ENCODE measurements around the gene MAD1L1.

Gene MAD1L1

DNA sequence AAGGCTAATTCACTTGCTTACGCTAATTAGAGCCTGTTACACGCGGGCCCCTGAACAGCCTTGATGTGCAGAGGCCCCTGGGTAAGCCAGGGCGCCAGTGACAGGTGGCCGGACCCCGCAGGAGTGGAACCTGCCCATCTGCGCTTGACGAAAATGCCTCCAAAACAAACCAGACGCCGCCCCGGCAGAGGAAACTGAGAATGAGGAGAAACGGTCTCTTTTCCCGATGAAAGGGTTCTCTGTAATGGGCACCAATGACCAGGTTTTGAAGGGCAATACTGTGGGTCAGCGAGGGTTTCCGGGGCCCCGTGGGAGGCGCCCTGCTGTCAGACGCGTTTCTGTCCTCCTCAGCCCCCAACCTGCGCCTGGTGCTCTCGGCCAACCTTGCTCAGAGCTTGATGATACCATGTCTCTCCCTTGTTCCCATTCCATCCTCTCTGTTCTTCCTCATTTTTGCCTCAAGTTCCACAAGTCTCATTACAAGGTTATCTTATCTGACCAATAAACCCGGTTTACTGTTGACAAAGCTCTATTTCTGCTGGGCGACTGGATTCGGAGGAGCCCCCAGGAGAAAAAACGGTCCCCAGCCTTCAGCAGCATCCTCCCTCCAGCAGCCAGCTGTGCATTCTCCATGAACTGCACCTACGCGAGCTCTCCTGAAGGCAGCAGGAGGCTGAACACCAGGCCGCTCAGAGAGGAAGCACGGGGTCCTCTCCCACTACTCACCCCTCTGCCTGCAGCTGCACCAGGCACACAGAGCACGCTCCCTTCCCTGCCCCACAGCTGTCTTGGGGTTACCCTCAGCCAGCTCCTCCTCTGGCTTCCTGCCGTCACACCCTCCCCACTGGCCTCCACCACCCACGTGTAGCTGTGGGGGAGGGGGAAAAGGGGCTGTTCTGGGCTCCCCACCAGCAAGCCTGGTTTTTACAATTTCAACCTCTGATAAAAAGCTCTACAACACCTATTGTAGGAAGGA is 202.0 kb downstream of the MAD1L1 start:
- DNase-seq (ENCODE audit: low read depth), result no peak

DNA sequence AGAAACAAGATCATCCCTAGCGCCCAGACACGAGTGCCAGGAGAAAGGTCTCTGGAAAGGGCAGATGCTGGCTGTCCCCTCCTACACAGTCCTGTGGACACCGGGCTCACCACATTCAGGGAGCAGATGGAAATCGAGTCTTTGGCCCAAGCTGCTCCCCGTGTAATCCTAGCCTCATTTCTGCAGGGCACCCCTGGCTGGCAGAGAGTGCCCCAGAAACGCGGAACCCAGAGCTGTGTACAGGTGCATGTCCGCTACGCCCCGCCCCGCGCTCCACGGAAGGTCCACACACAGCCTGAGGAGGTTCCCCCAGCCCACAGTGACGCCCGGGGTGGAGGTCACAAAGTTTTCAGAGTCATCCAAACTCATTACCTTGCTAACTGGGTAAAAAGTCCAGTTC is 202.8 kb downstream of the MAD1L1 start:
- DNase-seq (ENCODE audit: low read depth), result no peak

DNA sequence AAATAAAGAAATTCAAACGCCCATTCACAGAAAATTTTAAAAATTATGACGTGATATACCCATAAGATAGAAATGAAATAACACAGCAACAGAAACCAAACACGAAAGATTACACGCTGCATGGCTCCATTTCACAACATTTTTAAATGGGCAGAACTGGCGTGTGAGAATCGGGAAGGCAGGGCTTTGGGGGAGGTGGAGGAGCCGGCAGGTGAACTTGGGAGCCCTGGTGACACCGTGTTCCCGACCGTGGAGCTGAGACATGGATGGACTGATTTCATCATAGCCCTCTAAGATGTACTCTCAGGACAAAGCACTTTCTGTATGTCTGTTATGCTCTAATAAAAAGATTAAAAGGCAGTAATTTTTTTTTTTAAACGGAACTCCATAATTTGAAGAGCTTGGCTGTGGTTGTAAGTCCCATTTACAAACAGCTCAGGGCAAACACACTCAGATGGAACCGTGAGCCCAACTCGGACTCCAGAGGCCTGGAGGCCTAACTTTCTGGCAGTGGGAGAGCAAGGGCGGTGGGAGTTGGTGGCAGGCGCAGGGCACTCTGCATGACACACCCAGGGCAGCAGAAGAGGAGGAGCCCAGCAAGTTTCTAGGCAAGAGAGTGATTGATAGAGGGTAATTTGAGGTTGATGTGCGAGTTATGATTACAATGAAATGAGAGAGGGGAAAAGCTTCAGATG is 203.4 kb downstream of the MAD1L1 start:
- DNase-seq (ENCODE audit: low read depth), result no peak

DNA sequence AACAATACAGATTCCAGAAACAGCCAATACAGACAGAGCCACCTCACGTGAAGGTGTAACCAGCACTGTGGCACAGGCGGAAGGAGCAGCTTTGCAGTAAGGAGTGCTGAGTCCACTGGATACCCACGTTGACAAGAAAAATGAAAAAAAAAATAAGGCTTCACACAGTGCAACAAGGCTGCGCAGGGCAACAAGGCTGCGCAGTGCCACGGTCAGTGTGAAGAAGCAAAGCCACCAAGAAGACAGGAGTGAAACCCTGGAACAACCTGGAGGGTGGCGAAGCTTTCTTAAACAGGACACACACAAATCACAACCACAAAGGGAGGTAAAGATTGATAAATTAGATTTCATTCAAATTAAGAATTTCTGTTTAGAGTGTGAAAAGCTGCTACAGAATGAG is 204.0 kb downstream of the MAD1L1 start:
- DNase-seq (ENCODE audit: low read depth), result no peak

DNA sequence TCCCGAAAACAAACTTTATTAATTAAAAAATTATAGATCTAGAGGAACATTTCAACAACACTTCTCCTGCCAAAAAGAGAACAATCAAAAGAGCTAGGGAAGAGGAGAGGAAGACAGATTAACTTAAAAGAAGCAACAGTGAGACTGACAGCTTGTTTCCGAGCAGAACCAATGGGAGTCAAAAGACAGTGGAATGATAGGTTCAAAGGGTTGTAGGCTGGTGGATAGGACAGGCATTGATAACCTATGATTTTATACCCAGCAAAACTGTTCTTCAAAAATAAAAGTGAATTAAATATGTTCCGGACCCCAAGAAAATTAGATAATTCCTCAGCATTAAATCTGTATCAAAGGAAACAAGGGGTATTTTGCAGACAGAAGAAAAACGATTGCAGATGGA is 207.6 kb downstream of the MAD1L1 start:
- no peak for DNase-seq (ENCODE audit: low read depth)

DNA sequence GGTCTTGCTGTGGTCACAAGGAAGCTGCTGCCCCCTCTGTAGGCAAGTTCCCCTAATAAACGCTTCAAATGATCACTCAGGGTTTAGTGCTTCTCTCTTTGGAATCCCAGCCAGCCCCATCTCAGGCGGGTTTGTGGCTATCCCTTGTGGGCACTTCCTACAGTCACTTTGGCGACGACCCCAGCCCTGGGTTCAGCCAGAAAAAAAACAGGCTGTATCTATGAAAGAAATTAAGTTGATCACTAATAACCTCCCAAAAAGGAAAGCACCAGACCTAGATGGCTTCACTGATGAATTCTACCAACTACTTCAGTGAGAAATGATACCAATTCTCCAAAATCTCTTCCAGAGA is 208.2 kb downstream of the MAD1L1 start:
- no peak for DNase-seq (ENCODE audit: low read depth)

DNA sequence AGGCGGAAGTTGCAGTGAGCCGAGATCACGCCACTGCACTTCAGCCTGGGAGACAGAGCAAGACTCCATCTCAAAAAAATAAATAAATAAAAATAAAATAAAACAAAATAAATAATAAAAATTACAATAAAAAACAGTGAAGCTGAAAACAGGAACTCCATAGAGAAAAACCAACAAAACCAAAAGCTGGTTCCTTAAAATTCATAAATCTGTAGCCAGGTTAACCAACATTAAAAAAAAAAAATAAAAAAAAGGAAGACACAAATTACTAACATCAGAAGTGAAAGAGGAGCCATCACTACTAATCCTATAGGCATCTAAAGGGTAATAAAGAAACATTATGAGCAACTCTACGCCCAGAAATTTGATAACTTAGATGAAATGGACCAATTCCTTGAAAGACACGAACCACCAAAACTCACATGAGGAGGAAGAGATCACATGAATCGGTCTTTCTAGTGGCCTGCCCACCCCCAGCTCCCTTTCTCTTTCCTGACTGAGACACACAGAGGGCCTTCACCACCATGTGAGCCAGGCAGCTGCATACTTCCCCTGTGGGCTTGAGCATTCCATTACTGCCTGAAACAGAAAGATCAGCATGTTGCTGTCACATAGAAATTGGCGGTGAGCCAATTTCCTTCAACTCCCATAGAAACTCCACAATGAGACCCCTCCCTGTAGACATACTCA is 208.7 kb downstream of the MAD1L1 start:
- no peak for DNase-seq (ENCODE audit: low read depth)

DNA sequence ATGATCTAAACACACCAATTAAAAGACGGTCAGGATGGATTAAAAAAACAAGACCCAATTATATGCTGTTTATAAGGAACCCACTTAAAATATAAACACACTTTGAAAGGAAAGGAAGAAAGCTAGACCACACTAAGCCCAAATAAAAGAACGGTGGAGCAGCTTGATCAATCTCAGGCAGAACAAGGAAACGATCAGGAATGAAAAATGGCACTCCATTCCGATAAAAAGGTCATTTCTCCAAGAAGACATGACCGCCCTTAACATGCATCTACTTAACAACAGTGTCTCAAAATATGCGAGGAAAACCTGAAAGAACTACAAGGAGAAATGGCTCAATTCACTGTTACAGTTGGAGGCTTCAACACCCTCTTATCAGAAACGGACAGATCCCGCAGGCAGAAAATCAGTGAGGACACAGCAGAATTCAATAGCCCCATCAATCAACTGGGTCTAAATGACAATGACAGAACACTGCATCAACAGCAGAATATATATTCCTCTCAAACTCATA is 210.0 kb downstream of the MAD1L1 start:
- no peak for DNase-seq (ENCODE audit: low read depth)

DNA sequence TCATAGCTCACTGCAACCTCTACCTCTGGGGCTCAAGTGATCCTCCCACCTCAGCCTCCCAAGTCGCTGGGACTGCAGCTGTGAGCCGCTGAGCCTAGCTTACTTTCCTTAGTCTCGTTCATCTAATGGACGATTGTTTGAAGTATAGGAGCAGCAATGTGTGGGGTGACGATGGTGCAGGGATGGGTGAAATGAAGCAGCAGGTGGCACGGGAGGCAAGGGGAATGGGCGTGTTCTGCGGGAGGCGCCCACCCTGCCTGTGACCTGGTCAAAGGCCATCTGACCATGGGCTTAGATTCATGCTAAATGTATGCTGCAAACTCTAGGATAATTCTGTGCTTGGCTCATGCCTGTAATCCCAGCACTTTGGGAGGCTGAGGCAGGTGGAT is 210.7 kb downstream of the MAD1L1 start:
- DNase-seq (ENCODE audit: low read depth), result no peak

DNA sequence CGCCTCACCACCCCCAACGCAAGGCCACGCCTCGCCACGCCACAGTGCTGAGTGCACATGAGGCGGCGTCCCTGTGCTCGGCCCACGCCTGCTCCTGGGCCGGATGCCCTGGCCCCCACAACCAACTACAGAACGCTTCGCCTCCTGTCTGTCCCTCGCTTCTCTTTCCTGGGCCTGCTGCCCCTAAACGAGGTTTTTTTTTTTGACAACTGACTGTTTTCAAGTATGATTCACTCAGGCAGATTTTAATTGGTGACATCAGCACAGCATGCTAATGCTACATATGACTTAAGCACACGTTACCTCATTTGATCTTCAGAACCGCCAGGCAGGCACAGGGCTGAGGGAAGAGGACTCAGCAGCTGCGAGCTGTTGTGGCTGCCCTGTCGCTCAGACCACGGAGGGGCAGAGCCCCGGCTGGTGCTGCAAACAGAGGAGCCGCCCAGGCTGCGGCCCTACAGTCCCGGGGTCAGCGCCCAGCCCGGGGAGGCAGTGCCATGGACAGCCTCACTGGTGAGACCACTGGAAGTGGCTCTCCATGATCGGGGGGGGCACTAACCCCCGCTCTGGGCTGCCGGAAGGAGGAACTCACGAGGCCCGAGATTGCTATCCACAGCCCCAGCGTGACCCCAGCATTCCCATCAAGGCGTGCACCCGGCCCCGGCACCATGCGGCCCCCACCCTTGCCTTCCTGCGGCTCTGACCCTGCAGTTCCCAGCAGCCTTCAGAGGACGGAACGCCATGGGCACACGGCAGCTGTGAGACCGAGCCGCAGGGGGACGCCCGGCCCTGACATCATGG is 212.8 kb downstream of the MAD1L1 start:
- DNase-seq (ENCODE audit: low read depth), result no peak

DNA sequence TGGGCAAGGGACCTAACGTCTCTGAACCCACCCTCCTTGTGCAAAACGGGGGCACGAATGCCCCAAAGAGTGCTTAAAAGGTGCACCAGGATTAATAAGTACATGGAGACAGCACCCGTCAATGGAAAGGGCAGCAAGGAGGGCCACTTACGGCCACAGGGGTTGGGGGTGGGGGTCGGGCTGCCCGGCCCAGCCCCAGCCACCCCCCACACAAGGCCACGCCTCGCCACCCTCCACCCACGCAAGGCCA is 213.4 kb downstream of the MAD1L1 start:
- DNase-seq (ENCODE audit: low read depth), result no peak

DNA sequence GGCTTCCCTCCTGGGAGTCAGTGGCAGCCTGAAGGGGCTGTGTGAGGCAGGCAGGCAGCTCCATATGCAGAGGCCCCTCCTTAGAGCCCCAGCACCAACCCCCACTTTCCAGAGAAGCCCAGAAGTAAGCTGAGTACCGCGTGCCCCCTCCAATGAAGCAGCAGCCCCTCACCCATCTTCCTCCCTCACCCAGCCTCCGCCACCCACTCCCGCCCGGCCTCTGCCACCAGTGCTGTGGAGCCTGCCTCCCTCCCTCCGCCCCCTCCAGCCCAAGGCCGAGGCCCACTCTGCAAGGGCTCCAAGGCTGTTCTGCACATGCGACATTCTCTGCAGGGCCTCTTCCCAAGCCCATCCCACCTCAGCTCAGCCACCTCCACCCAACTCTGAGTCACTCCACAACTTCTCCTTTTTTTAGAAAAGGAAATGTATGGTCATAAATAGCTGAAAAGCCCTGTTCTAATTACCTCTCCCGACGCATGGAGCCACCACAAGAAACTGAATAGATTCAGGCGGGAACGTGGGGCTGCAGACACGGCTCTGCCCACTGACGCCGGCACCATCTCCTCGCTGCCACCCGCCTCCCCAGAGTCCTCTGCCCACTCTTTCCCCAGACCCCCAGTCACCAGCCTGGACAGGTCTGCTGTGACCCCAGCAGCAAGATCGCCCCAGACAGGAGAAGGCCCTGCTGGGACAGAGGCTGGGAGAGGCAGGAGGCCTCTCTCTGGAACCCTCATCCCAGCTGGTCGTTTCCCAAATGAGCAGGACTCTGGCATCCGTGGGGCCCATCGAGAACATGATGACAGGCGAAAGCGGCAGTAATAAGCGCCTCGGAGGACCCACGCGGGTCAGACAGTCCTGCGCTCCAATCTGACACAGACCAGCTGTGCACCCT is 213.9 kb downstream of the MAD1L1 start:
- DNase-seq (ENCODE audit: low read depth), result no peak

DNA sequence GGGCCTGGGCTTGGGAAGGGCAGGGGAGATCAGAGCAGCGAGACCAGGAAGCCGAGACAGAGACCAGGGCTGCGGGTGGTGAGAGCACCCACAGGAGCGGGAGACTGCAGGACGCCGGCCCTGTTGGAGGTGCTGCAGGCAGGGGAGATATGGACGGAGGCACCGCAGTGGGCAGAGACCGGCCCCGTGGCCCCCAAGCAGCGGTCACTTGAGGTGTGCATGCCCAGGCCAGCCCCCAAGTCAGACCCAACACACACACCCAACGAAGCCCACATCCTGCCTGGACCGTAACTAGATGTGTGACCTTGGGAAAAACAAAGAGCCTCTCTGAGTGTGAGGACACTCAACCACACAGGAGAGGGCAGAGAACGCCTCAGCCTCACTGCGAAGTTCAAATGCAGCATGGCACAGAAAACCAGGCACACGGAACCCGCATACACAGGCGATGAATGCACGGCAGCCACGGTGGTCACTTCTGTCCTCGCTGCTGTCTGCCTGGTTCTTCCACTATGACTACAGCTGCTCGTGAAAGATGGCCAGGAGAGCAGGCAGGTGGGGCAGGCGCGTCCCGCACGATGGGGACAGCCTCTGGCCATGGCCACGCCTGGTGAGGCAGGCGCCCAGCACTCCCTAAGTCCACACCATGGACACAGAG is 214.7 kb downstream of the MAD1L1 start:
- DNase-seq (ENCODE audit: low read depth), result no peak

DNA sequence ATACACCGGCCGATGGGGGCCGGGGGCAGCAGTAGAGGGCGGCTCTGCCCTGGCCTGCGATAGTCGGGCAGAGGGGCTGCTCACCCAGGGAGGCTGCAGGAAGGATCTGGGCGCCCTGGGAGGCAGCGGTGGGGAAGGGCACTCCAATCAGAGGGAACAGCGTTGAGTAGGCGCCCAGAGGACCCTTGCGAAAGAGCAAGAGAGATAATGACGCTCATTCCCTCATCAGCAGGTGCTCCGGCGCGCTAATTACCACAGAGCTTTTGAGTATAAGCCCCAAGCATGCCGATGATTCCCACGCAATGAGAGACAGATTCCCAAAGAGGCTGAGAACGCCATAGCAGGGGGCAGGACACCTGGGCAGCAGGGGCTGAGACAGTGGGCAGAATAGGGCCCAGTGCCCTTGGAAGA is 215.3 kb downstream of the MAD1L1 start:
- DNase-seq (ENCODE audit: low read depth), result no peak

DNA sequence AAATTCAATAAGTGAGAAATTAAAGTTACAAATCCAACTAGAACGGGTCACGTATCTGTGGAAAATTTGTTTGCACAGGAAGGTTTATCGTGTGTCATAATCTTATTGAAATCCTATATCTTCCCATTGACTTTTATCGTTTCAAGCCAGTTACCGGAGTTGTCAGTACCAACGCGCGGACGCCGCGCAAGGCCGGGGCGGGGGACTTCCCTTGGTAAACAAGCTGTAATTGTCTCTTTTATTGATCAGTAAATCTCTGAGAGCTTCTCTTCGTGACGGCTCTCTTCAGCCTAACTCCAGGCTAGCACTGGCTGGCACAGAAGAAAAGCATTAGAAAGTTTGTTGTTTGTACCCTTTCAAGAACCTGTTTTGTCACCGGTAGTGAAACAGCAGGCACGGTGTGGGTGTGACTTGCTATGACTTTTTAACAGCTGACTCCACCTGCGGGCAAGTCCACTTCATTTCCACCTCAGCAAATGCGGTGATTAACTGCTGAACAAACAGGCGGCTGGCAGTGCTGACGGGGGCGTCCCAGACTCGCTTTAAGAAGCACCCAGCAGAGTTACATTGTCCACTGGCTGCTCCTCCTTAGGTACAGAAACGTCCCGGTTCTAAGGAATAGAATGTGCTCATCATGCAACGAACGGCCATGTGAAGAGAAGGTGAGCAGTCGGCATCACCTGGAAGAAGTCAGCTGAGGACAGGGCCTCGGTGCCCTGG is 215.8 kb downstream of the MAD1L1 start:
- no peak for DNase-seq (ENCODE audit: low read depth)

DNA sequence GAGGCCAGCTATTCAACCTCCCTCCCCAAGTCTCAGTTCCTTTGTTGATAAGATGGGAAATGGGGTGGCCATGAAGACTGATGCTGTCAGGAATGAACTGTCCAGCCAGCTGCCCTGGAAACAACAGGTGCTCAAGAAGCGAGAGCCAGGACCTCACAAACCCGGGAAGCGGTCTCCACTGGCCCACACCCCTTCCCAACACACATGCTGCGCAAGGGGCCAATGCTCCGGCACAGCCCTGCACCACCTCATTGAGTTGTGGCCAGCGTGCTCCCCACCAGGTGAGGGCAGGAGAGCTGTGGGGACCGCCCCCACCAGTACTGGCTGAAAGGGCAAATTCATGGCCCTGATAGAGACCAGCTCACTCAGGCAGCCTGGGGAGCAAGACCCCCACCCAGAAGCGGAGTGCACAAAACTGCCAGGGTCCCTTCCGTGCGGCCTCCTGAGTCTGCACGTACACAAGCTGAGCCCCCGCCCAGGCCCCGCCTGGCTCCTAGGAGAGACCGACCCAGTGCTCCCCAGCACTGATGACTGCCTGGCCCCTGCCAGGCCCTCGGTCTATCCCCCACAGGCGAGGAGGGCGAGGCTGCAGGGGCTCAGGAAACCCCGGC is 216.6 kb downstream of the MAD1L1 start:
- no peak for DNase-seq (ENCODE audit: low read depth)

DNA sequence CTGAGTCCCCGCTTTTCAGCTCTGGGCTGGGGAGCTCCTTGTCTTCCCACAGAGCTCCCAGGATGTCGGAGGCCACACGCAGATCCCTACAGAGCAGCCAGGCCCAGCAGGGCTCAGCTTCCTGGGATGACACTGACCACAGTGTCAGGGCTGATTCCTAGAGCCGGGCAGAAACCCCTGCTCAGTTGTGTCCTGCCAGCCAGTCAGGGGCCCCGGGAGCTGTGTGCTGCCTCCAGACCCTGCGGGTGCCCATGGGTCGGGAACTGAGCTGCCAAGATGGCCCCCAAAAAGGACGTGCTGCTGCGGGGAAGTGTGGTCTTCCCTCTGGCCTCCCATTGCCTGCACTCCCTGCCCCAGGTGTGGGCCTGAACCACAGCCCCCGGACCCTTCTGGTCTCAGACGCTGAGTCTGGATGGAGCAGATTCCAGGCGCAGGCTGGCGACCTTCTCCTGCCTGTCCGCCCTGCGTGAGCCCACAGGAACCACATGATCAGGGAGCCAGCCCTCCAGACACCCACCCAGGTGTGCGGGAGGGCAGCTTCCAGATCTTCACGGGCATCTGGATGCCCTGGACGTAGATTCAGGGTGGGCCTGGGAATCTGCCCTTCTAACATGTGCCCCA is 217.4 kb downstream of the MAD1L1 start:
- no peak for DNase-seq (ENCODE audit: low read depth)

DNA sequence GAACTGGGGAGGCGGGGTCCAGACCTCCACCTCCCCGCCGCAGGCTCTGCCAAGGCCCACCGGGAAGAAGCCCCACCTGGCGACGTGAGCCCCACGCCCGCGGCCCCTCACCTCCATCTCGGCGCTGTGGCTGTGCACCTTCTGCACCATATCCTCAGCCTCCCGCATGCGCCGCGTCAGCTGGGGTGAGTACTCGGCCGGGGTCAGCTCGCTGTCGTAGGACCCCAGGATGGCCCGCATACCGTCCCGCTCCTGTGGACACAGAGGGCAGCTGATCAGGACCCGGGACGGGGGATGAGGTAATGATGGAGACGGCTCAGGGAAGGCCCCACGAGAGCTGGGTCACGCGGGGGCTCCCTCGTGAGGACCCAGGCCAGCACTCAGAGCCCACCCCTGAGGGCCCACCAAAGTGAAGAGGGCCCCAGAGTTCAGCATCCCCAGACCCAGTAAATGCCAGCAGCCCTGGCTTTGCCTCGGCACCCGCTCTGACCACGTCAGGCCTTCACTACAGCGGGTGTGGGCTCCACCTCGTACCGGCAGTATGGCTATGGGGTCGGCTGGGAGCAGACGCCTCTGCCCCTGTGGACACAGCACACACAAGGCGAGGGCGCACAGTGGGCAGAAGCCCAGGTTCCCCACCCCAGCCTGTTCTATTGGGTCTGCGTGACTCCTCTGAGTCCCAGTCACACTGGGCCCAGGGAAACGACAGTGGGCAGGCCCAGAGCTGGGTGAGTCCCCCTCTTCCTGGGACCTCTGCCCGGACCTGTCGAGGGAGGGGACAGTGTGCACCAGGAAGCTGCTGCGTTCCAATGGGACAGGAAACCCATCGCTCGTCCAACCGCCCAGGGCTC is 218.1 kb downstream of the MAD1L1 start:
- DNase-seq (ENCODE audit: low read depth), result no peak
